Measurements from ENCODE around the gene HINT2.

GRCh38 chr9:35842795-35843194, 28.0 kb upstream of the HINT2 start:
- TF ChIP-seq CTCF (conservative IDR thresholded peaks at IDR 0.05; ENCODE audit: low read depth, low read length) = no peak
- TF ChIP-seq EZH2 (IDR thresholded peaks at IDR 0.05; ENCODE audit: borderline replicate concordance, low read depth, low read length, poor library complexity, severe bottlenecking) = no peak

Measured in A673 (cell line).